Endothelial cell of umbilical vein (primary cell): ENCODE measurements around the gene H2BK1.

Experiments
- CTCF ChIP-seq, 2 donors: IDR thresholded peaks; 1 replicate in 1 of 2; 2 replicates in 1 of 2; pipeline ENCODE4 v1.5.1; 2011; ENCODE audit warnings: low read length in 2 of 2, mild to moderate bottlenecking in 2 of 2, moderate library complexity in 2 of 2, control low read depth in 1 of 2, inconsistent platforms in 1 of 2, low read depth in 1 of 2; ENCODE audit not compliant: insufficient read depth in 1 of 2; ENCODE audit errors: extremely low read depth in 1 of 2
- POLR2AphosphoS5 ChIP-seq: IDR thresholded peaks from 2 replicates; pipeline ENCODE4 v1.6.1; 2012; ENCODE audit warnings: low read depth, mild to moderate bottlenecking, control low read depth, low read length, moderate library complexity; ENCODE audit not compliant: insufficient read depth

- TF ChIP-seq CTCF (IDR thresholded peaks at IDR 0.05; ENCODE audit: extremely low read depth in 1 of 2, insufficient read depth in 1 of 2, low read depth in 1 of 2, low read length in 2 of 2) (no peak), POLR2AphosphoS5 (no peak)
Observed at GRCh38 chr7:151173386-151174245, 36.7 kb downstream of the H2BK1 start.
